Right cardiac atrium (tissue), 5 donors: ENCODE results near the gene PLA2G12B. TPM values are rescaled to one million over a fixed set of nuclear protein-coding genes. Genes with fewer than 3 reads are reported as not detected.
A peak's percentile ranks its signal among the peaks of the same experiment; 100 is the strongest.
"Not testable (repeated sequence)": the region's sequence is repeated elsewhere in the genome, so short reads cannot be mapped to it uniquely, and the experiment has no call there.

Experiments
- ATAC-seq, 2 donors: fragments of 200-7000 bp; cut with Tn5 transposase; one replicate each; pipeline versions ENCODE4 v1.8.0 to v1.9.1; 2020; ENCODE audit warnings: moderate library complexity in 2 of 2, mild to moderate bottlenecking in 1 of 2
- DNase-seq, 3 donors: peaks; one replicate each; pipeline ENCODE4 v3.0.0-alpha.2; 2020
- H3K27ac ChIP-seq: one replicate; pipeline ENCODE4 v1.5.1; 2013; ENCODE audit warnings: mild to moderate bottlenecking, low read length, control low read depth, moderate library complexity
- H3K27me3 ChIP-seq: one replicate; pipeline ENCODE4 v1.6.1; 2013; ENCODE audit not compliant: control insufficient read depth, insufficient read depth
- H3K4me1 ChIP-seq: one replicate; pipeline ENCODE4 v1.6.1; 2013; ENCODE audit warnings: low read length; ENCODE audit not compliant: control insufficient read depth, insufficient read depth
- H3K4me3 ChIP-seq: one replicate; pipeline ENCODE4 v1.5.1; 2013; ENCODE audit warnings: low read length, control low read depth
- H3K9me3 ChIP-seq: one replicate; pipeline ENCODE4 v1.6.1; 2013; ENCODE audit warnings: low read length; ENCODE audit not compliant: control insufficient read depth
- WGBS: extraction: QIAGEN DNeasy Blood & Tissue Kit; methylation state at CpG from one replicate; pipeline ENCODE4 v1.1.7; 2013; 5-methylcytosine and 5-hydroxymethylcytosine counted together
- intact Hi-C, 4 donors: fragments of 100-400 bp; cut with DNase I; formaldehyde crosslinking; loops; one replicate each; pipeline versions ENCODE4 v1.11.0 to v1.14.0; 2022 to 2023
- polyA plus RNA-seq: library from polyadenylated mRNA; stranded (reverse); fragments of 200-250 nt; gene quantifications from one replicate; pipeline ENCODE4 v1.2.3, GENCODE V29; 2013
- total RNA-seq, 4 donors: library from RNA; stranded (reverse); fragmentation: NEBNext Ultra II Directional; extraction: Animal tissue kit (Norgen Biotek cat#: 25700); gene quantifications; one replicate each; pipeline ENCODE4 v1.2.1, GENCODE V29; 2021
- donor health status: healthy with polysubstance abuse.
- donor health status: DM: no; HTN: yes; CAD: no.
- donor health status: DM: no; HTN: no; CAD: no.
- donor health status: DM: no; HTN: yes; CAD: no; lungs with severe emphysema.
- donor health status: DM: yes; HTN: yes; CAD: no.

Gene PLA2G12B
- total and polyA plus RNA-seq, 5 donors = 2.6 to 16.6 (median 6.5) TPM

DNA sequence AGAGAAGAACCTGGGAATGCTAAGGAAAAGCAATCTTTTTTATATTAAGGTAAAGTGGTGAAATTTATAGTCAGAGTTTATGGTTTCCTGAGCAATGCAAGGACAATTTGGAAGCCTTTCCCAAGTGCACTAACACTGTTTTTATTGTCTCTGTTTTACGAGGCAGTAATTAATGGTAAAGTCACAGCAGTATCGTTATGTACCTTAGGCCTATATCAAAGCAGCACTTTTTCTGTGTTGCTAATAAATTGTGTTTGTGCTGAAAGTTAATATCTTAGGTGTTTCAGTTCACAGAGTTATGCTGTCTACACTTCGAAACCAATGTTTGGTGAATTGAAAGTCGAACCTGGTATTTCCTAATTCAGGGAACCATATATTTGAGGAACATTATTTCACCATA lies 41.9 kb downstream of the PLA2G12B start:
- Histone ChIP-seq H3K9me3 (no peaks in the 10 kb centered on the region), H3K4me3 (no peak overlapping the region), H3K27ac (no peak overlapping the region), H3K27me3 (no peaks in the 10 kb centered on the region), H3K4me1 (no peaks in the 10 kb centered on the region)
- DNase-seq (no peak), ATAC-seq (no peak)
- WGBS = 94% methylated on average over 4 of the region's 4 CpGs
- intact Hi-C loops = no loop called here

DNA sequence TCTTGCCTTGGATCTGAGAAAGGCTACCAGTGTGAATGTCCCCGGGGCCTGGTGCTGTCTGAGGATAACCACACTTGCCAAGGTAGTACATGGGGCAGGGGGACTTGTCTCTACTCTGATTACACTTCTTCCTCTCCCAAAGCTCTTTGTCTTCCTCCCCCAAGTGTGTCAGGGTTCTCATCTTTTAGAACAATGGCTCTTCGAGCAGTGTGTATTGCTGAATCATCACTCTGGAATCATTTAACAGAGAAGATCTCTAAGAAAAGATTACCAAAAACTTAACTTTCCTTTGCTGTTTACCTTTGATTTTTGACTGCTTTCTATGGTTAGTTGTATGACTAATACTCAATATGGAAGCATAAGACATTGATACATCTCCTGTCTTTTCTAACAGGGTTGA lies 42.8 kb downstream of the PLA2G12B start:
- no peaks in the 10 kb centered on the region for H3K27me3 ChIP-seq
- WGBS = 88% methylated on average over 2 of the region's 2 CpGs
- intact Hi-C loops = no loop called here
- ATAC-seq = no peak
- no peaks in the 10 kb centered on the region for H3K9me3 ChIP-seq
- no peaks in the 10 kb centered on the region for H3K4me1 ChIP-seq
- no peak for DNase-seq
- no peak overlapping the region for H3K4me3 ChIP-seq
- no peak overlapping the region for H3K27ac ChIP-seq

GRCh38 chr10:72910705-72911104 lies 43.9 kb downstream of the PLA2G12B start:
- Histone ChIP-seq H3K27me3 (no peaks in the 10 kb centered on the region), H3K9me3 (no peaks in the 10 kb centered on the region), H3K27ac (no peak overlapping the region), H3K4me3 (no peak overlapping the region), H3K4me1 (no peaks in the 10 kb centered on the region)
- intact Hi-C loops = no loop called here
- no peak for ATAC-seq
- no peak for DNase-seq

- no peaks in the 10 kb centered on the region for H3K9me3 ChIP-seq
- H3K4me3 ChIP-seq = no peak overlapping the region
- no peaks in the 10 kb centered on the region for H3K27me3 ChIP-seq
- peaks cover 2% of the 10 kb centered on the region for H3K4me1 ChIP-seq
- WGBS = 87% methylated on average over 6 of the region's 6 CpGs
- DNase-seq (no peak), ATAC-seq (no peak)
- intact Hi-C loops = no loop called here
- H3K27ac ChIP-seq = no peak overlapping the region
Measured at GRCh38 chr10:72906446-72906845, 48.2 kb downstream of the PLA2G12B start.

DNA sequence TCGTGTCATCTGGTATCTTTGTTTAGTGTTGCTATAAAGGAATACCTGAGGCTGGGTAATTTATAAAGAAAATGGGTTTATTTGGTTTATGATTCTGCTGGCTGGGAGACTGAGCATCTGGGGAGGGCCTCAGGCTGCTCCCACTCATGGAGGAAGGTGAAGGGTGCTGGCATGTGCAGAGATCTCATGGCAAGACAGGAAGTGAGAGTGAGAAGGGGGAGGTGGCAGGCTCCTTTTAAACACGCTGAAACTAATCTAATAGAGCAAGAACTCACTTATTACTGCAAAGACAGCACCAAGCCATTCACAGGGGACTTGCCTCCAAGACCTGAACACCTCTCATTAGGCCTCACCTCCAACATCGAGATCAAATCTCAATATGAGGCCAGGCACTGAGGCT lies 49.8 kb downstream of the PLA2G12B start:
- intact Hi-C loops = no loop called here
- ATAC-seq = no peak
- Histone ChIP-seq H3K9me3 (no peaks in the 10 kb centered on the region), H3K4me3 (no peak overlapping the region), H3K27me3 (no peaks in the 10 kb centered on the region), H3K4me1 (peaks cover 2% of the 10 kb centered on the region), H3K27ac (no peak overlapping the region)
- 78% methylated on average over 3 of the region's 3 CpGs for WGBS
- no peak for DNase-seq

DNA sequence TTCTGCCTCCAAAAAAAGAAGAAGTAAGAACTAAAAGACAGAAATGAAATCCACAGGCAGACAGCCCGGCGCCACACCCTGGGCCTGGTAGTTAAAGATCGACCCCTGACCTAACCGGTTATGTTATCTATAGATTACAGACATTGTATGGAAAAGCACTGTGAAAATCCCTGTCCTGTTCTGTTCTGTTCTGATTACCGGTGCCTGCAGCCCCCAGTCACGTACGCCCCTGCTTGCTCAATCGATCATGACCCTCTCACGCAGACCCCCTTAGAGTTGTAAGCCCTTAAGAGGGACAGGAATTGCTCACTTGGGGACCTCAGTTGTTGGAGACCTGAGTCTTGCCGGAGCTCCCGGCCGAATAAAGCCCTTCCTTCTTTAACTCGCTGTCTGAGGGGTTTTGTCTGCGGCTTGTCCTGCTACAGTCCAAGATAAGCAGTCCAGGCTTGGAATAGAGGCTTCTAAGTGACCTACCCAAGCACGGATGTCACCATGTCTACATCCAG lies 50.6 kb downstream of the PLA2G12B start:
- ATAC-seq, H3K27ac ChIP-seq, DNase-seq, H3K9me3 ChIP-seq, intact Hi-C loops, H3K4me3 ChIP-seq, H3K27me3 ChIP-seq, H3K4me1 ChIP-seq: not testable (repeated sequence)
- WGBS = 86% methylated on average over 15 of the region's 15 CpGs

DNA sequence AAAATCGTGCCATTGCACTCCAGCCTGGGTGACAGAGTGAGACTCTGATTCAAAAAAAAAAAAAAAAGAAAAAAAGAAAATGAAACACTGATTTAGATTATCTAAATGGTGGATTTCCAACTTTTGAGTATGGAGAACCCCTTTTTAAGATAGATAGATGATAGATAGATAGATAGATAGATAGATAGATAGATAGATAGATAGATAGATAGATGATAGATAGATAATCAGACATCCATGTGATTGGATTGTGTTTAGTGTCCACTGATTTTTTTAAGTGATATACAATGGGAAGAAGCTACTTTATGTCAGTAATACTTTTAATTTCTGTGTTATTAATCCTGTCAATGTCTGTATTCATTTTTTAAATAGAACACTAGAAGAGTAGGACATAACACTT lies 55.1 kb downstream of the PLA2G12B start:
- H3K27me3 ChIP-seq = no peaks in the 10 kb centered on the region
- no peaks in the 10 kb centered on the region for H3K4me1 ChIP-seq
- WGBS = 95% methylated on average over 1 of the region's 1 CpG
- ATAC-seq = no peak
- H3K9me3 ChIP-seq = no peaks in the 10 kb centered on the region
- H3K4me3 ChIP-seq = no peak overlapping the region
- DNase-seq = no peak
- no peak overlapping the region for H3K27ac ChIP-seq
- intact Hi-C loops = no loop called here

GRCh38 chr10:72898616-72899015 lies 56.0 kb downstream of the PLA2G12B start:
- Histone ChIP-seq H3K4me1 (peaks cover under 1% of the 10 kb centered on the region), H3K9me3 (no peaks in the 10 kb centered on the region), H3K4me3 (no peak overlapping the region), H3K27me3 (no peaks in the 10 kb centered on the region), H3K27ac (no peak overlapping the region)
- DNase-seq (no peak), ATAC-seq (no peak)
- intact Hi-C loops = no loop called here
- 95% methylated on average over 10 of the region's 10 CpGs for WGBS

- WGBS = 70% methylated on average over 11 of the region's 11 CpGs
- Histone ChIP-seq H3K9me3 (no peaks in the 10 kb centered on the region), H3K4me3 (no peak overlapping the region), H3K4me1 (peaks cover 5% of the 10 kb centered on the region), H3K27me3 (no peaks in the 10 kb centered on the region), H3K27ac (no peak overlapping the region)
- no peak for ATAC-seq
- no peak for DNase-seq
- intact Hi-C loops = no loop called here
Measured at GRCh38 chr10:72895236-72895850, 59.3 kb downstream of the PLA2G12B start.

DNA sequence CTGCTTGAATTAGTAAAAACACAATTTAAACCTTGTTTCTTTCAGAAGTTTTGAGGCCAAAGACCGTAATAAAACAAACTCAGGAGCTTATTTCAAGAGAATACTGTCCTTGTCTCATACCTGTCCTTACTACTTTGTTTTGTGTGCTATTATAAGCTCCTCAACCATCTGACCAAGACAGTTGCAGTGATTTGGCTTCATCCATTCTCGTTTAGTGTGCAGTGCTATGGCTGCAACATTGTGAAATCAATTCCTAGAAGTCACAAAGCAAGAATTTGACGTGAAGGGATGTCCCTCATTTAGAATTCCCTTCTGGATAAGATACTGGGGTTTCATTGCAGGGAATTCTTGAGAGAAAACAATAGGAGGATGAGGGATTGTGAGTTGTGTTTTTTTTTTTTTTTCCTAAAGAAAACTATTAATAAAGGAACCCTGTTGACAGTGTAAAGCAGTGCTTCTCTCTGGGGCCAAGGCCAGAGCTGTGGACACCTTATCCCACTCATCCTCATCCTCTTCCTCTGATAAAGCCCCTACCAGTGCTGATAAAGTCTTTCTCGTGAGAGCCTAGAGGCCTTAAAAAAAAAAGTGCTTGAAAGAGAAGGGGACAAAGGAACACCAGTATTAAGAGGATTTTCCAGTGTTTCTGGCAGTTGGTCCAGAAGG lies 61.3 kb downstream of the PLA2G12B start, which contains the start of gene OIT3:
OIT3 (plus strand) TSS at position 604 of the 663 bp plus-strand sequence. CDS start 60 bp downstream, outside the sequence.
- H3K27ac ChIP-seq = no peak within 1 kb of the TSS
- DNase-seq (no peak), ATAC-seq (peak; percentile 71 to 72)
- intact Hi-C loops = no loop called here
- WGBS = 36% methylated on average over 4 of the region's 4 CpGs
- H3K4me1 ChIP-seq = peaks cover 9% of the 10 kb centered on the region
- no peak within 1 kb of the TSS for H3K4me3 ChIP-seq
- H3K9me3 ChIP-seq = no peaks in the 10 kb centered on the region
- H3K27me3 ChIP-seq = no peaks in the 10 kb centered on the region

DNA sequence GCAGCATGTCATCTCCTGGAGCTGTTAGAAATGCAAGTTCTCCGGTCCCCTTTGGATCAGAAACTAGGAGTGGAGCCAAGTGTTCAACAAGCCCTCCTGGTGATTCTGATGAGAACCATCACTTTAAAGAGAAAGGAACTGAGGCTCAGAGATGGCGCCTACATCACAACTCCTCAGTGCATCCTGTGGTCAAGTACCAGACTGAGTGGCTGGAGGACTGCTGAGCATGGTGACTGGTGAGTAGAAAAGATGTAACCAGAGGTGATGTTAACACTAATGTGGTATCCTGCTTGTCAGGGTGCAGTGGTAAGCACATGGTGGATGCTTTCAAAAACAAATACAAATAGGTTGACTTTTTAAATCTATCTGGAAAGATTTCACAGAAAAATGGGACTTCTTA lies 64.5 kb downstream of the PLA2G12B start:
- 58% methylated on average over 2 of the region's 2 CpGs for WGBS
- Histone ChIP-seq H3K4me3 (no peak overlapping the region), H3K4me1 (peaks cover 12% of the 10 kb centered on the region), H3K27me3 (no peaks in the 10 kb centered on the region), H3K9me3 (no peaks in the 10 kb centered on the region), H3K27ac (no peak overlapping the region)
- DNase-seq = no peak
- intact Hi-C loops = no loop called here
- ATAC-seq = no peak
